Measurements from ENCODE around the gene TUBA1A.
"Not testable (repeated sequence)": the region's sequence is repeated elsewhere in the genome, so short reads cannot be mapped to it uniquely, and the experiment has no call there.

The TUBA1A gene

DNA sequence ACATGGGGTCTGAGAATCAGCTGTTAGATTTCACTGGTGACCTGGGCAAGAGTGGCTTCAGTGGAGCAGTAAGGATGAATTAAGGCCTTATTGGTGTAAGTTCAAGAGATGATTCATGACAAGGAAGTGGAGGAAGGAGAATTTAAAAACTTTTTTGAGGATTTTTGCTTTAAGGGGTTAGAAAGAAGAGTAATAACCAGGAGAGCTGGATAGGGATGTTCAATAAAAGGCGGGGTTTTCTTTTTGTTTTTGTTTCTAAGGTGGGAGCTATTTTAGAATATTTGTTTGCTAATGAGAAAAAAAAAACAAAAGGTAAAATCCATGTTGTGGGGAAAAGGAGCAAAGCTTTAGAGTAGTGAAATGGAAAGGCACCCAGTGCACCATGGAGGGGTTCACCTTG lies 42.5 kb downstream of the TUBA1A start:
- DNase-seq (ENCODE audit: low spot score), result no peak

DNA sequence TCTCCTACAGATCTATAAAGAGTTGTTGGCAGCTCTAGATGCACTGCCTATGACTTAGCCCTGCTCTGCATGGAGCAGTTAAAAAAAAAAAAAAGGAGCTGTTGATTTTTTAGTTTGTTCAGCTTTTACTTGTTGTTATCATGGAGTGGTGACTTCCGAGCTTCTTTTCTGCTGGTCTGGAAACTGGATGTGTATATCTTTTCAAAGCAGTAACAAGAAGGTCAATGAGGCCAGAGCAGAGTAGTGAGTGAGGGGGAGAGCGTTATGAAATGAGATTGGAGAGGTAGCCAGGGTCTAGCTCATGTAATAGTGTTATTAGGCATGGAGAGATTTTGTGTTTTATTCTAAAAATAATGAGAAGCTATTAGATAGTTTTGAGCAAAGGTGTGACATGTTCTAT lies 44.5 kb downstream of the TUBA1A start:
- DNase-seq (ENCODE audit: low spot score), result no peak

DNA sequence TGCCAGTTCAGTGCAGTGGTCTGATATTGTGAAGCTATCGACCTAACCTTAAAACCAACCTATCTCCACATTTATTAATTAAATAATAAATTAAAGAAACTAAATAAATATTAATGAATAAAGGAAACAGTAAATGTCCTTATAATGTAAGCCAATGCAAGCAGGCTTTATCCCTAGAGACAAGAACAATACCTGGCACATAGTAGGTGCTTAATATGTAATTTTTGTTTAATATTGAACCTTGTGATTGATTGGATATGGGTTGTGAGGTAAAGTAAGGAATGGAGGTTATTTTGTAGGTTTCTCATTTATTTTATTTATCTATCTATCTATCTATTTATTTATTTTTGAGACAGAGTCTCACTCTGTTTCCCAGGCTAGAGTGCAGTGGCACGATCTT lies 49.9 kb downstream of the TUBA1A start:
- DNase-seq (ENCODE audit: low spot score), result no peak

DNA sequence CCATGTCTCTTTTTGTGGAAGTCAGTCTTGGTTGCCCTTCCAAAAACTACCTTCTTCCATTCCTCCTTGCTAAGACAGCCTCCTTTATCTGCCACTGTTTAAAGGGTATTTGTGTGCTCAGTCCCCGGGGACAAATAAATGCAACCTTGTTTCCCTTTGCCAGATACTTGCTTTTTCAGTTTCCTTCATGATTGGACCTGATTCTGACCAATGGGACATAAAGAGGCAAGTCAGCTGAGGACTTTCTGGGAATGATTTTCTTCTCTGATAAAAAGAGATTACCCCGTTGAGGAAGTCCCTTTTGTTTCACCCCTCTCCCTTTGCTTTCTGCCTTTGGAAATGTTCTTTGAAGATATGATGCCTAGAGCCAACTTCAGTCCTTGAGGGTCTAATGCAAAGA lies 50.3 kb downstream of the TUBA1A start:
- DNase-seq (ENCODE audit: low spot score), result no peak

DNA sequence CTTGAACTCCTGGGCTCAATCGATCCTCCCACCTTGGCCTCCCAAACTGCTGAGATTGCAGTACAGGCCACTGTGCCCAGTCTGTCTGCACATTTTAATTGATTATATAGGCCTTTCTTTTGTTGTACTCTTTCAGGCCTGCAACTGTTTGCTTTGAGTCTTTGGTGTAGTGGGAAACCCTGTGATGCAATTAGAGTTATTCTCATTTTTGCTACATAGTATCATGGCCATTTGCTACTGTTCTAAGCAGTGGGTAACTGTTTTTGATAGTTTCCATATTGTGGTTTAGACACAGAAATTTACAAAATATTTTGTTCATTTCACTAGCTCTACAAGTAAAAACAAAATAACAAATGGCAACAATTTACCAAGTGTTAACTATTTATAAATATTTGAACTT lies 51.4 kb downstream of the TUBA1A start:
- DNase-seq (ENCODE audit: low spot score), result no peak

DNA sequence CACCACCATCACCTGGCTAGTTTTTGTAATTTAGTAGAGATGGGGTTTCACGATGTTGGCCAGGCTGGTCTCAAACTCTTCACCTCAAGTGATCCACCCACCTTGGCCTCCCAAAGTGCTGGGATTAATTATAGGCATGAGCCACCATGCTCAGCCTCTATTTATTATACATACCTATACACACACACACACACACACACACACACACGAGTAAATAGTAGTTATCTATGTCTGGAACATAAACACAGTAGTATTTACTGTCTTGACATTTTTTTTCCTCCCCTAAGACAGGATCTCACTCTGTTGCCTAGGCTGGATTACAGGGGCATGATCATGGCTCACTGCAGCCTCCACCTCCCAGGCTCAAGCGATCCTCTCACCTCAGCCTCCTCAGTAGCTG lies 51.9 kb downstream of the TUBA1A start:
- not testable (repeated sequence) for DNase-seq (ENCODE audit: low spot score)

Data from AG08395 (cell line).